Measurements from ENCODE around the gene TBC1D22A.

TBC1D22A gene

DNA sequence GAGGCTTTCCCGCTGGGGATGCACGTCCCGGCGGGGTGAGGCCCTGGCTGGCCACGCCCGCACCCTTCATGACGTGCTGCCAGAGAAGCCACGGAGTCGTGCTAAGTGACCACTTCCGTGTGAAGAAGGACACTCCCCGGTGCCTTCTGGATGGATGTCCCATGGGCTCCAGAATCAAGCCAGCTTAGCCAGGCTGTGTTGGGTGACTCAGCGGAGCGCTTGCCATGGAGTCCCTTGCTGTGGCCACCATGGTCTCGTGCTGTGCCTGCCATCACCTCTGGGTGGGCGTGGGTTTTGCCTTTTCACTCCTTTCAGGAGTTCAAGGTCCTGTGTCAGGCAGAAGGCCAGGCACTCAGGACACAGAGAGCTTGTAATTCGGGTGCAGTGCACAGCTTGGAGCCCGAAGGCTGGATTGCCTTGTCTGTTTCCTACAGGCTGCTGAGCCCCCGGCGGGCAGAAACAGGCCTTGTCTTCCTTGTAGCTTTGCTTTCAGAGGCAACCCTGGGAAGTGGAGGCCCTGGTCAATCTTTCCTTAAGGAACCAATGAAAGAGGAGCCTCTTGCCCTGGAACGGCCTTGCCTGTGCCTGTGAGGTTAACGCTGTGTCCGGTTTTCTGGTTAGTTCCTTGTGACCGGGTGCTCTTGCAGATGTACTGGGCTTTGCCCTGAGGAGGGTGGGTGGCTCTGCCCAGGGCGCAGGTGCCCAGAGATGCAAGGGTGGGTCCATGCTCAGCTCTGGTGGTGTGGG is 268.6 kb downstream of the TBC1D22A start:
- Histone ChIP-seq H3K4me3 (ENCODE audit: low read length) (no peak overlapping the region), H4K20me1 (ENCODE audit: insufficient read depth, low read length) (no peaks in the 10 kb centered on the region), H3K27ac (ENCODE audit: low read length) (no peak overlapping the region), H3K4me2 (ENCODE audit: low read depth, low read length) (no peak overlapping the region), H2AFZ (ENCODE audit: low read length) (no peak overlapping the region), H3K79me2 (ENCODE audit: low read length) (no peaks in the 10 kb centered on the region), H3K27me3 (replicated peaks; ENCODE audit: insufficient read depth, low read length) (no peaks in the 10 kb centered on the region), H3K9ac (ENCODE audit: low read length) (no peak overlapping the region), H3K9me3 (replicated peaks; ENCODE audit: insufficient read depth, low read length) (no peaks in the 10 kb centered on the region), H3F3A (ENCODE audit: insufficient read depth, low read length) (no peaks in the 10 kb centered on the region; the same call in 1 of the 2 replicates), H3K9me2 (replicated peaks; ENCODE audit: insufficient read depth, low read length) (no peaks in the 10 kb centered on the region), H3K4me1 (ENCODE audit: low read length) (no peaks in the 10 kb centered on the region), H3K36me3 (replicated peaks; ENCODE audit: insufficient read depth, low read length) (no peaks in the 10 kb centered on the region)
- no peak for TF ChIP-seq EZH2phosphoT487 (IDR thresholded peaks at IDR 0.05; ENCODE audit: low read length)
- no peak for TF ChIP-seq CTCF (IDR thresholded peaks at IDR 0.05; ENCODE audit: low read length)
- no peak for TF ChIP-seq EZH2 (optimal IDR thresholded peaks at IDR 0.05; ENCODE audit: low read depth, low read length)
- DNase-seq: no peak

DNA sequence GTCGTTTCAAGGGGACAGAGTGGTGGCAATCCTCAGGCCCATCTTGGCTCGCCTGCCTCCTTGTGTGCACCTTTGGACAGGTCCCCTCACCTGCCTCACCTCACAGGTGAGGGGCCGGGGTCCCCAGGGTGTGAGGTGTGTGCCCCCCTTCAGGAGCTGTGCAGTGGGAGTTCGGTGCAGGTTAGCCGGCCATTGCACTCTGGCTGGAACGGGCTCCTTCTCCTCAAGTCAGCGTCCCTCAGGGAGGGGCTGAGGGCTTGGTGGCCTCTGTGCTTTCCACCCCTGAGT is 269.1 kb downstream of the TBC1D22A start:
- DNase-seq: no peak
- no peaks in the 10 kb centered on the region for H3K79me2 ChIP-seq (ENCODE audit: low read length)
- H2AFZ ChIP-seq (ENCODE audit: low read length): no peak overlapping the region
- H3K4me3 ChIP-seq (ENCODE audit: low read length): no peak overlapping the region
- H3K9ac ChIP-seq (ENCODE audit: low read length): no peak overlapping the region
- no peaks in the 10 kb centered on the region for H3F3A ChIP-seq (ENCODE audit: insufficient read depth, low read length)
- H3K4me1 ChIP-seq (ENCODE audit: low read length): no peaks in the 10 kb centered on the region
- H3K9me2 ChIP-seq (replicated peaks; ENCODE audit: insufficient read depth, low read length): no peaks in the 10 kb centered on the region
- TF ChIP-seq EZH2phosphoT487 (IDR thresholded peaks at IDR 0.05; ENCODE audit: low read length) (no peak), EZH2 (optimal IDR thresholded peaks at IDR 0.05; ENCODE audit: low read depth, low read length) (no peak), CTCF (IDR thresholded peaks at IDR 0.05; ENCODE audit: low read length) (no peak)
- H3K4me2 ChIP-seq (ENCODE audit: low read depth, low read length): no peak overlapping the region
- H3K9me3 ChIP-seq (replicated peaks; ENCODE audit: insufficient read depth, low read length): no peaks in the 10 kb centered on the region
- H3K27me3 ChIP-seq (replicated peaks; ENCODE audit: insufficient read depth, low read length): no peaks in the 10 kb centered on the region
- H4K20me1 ChIP-seq (ENCODE audit: insufficient read depth, low read length): no peaks in the 10 kb centered on the region
- no peaks in the 10 kb centered on the region for H3K36me3 ChIP-seq (replicated peaks; ENCODE audit: insufficient read depth, low read length)
- no peak overlapping the region for H3K27ac ChIP-seq (ENCODE audit: low read length)

DNA sequence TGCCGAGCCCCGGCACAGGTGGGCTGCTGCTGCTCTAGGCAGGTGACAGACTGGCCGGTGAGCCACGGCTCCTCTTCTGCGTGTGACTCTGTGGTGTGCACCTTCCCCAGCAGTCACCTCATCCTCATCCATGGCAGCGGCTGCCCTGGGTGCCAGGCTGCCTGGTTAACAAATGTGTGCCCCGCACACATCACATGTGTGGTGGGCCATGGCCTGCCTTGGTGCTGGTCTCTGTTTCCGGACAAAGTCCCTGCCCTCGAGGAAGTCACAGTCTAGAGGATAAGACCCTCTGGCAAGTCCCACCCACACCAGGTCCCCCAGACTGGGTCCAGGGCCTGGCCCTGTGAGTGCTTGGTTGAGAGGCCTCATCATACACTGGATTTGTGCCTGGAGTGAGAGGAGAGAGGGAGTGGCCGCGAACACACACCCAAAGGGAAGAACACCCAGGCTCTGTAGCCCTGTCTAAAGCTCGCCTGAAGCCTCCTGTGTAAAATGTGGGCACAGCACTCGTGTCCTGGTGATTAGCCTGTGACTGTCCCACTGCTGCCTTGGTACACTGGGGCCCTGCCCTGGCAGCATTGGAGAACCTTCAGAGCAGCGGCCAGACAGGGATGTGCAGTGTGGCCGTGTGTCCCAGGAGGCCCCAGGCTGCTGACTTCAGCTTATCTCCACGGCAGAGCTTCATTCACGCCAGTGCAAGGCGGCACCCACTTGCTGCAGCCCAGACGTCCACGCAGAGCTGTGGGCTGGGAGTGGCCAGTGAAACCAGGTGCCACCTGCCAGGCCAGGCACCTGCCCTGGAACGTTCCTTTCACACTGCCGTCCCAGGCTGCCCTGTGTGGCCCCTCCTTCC is 269.9 kb downstream of the TBC1D22A start:
- H3K27ac ChIP-seq (ENCODE audit: low read length): no peak overlapping the region
- no peaks in the 10 kb centered on the region for H3K79me2 ChIP-seq (ENCODE audit: low read length)
- no peaks in the 10 kb centered on the region for H3F3A ChIP-seq (ENCODE audit: insufficient read depth, low read length)
- no peaks in the 10 kb centered on the region for H3K9me3 ChIP-seq (replicated peaks; ENCODE audit: insufficient read depth, low read length)
- H3K27me3 ChIP-seq (replicated peaks; ENCODE audit: insufficient read depth, low read length): no peaks in the 10 kb centered on the region
- TF ChIP-seq CTCF (IDR thresholded peaks at IDR 0.05; ENCODE audit: low read length) (no peak), EZH2phosphoT487 (IDR thresholded peaks at IDR 0.05; ENCODE audit: low read length) (no peak)
- no peak overlapping the region for H3K4me2 ChIP-seq (ENCODE audit: low read depth, low read length)
- H3K4me3 ChIP-seq (ENCODE audit: low read length): no peak overlapping the region
- no peaks in the 10 kb centered on the region for H3K9me2 ChIP-seq (replicated peaks; ENCODE audit: insufficient read depth, low read length)
- H3K4me1 ChIP-seq (ENCODE audit: low read length): no peaks in the 10 kb centered on the region
- no peak overlapping the region for H3K9ac ChIP-seq (ENCODE audit: low read length)
- no peak overlapping the region for H2AFZ ChIP-seq (ENCODE audit: low read length)
- no peaks in the 10 kb centered on the region for H3K36me3 ChIP-seq (replicated peaks; ENCODE audit: insufficient read depth, low read length)
- no peaks in the 10 kb centered on the region for H4K20me1 ChIP-seq (ENCODE audit: insufficient read depth, low read length)
- DNase-seq: no peak
